Endothelial cell of umbilical vein (primary cell): Measurements from ENCODE around the gene NCOA6. TPM values are rescaled to one million over a fixed set of nuclear protein-coding genes. Genes with fewer than 3 reads are reported as not detected.

Source experiments
- BruUV-seq: library from RNA; stranded (reverse); fragments of 400-500 nt; replicated peaks from 2 replicates; lab custom pipeline; 2021; lab: Mats Ljungman, UMichigan
- CTCF ChIA-PET: fragments of 300-600, 350-600 bp; sonication (Branson Sonifier 250); formaldehyde crosslinking; loops from one replicate; lab custom pipeline; 2021; ENCODE audit warnings: antibody characterized with exemption, inconsistent platforms; lab: Charles Lee
- POLR2A ChIA-PET: fragments of 300-600, 350-600 bp; sonication (Branson Sonifier 250); formaldehyde crosslinking; loops from one replicate; lab custom pipeline; 2021; ENCODE audit warnings: antibody characterized with exemption, inconsistent platforms; lab: Charles Lee
- DNase-seq: peaks from one replicate; pipeline ENCODE4 v3.0.0-alpha.2; 2011; ENCODE audit warnings: low read depth, low spot score
- FAIRE-seq: peaks from 2 replicates; lab custom pipeline; 2011; peaks lifted over from hg19 to GRCh38; lab: Jason Lieb, UNC
- H2AFZ ChIP-seq: 2 replicates; pipeline ENCODE4 v1.6.0; 2012; ENCODE audit warnings: low read depth, low read length, control low read depth, inconsistent platforms
- H3K27ac ChIP-seq: 2 replicates; pipeline ENCODE4 v1.5.1; 2011; ENCODE audit warnings: low read depth, mild to moderate bottlenecking, control low read depth, low read length, moderate library complexity; ENCODE audit not compliant: insufficient read depth
- H3K27me3 ChIP-seq, 2 experiments: 2 replicates each; pipeline versions ENCODE4 v1.6.0 to v1.6.1; 2011; ENCODE audit warnings: low read length in 2 of 2, mixed read lengths in 1 of 2; ENCODE audit not compliant: control insufficient read depth in 2 of 2, insufficient read depth in 2 of 2
- H3K36me3 ChIP-seq, 2 experiments: 2 replicates in 1 of 2; 3 replicates in 1 of 2; pipeline ENCODE4 v1.5.1; 2011; ENCODE audit warnings: low read length in 2 of 2, mild to moderate bottlenecking in 1 of 2, moderate library complexity in 1 of 2; ENCODE audit not compliant: control insufficient read depth in 2 of 2, insufficient read depth in 2 of 2; ENCODE audit errors: extremely low read depth in 1 of 2
- H3K4me1 ChIP-seq: 3 replicates; pipeline ENCODE4 v1.5.1; 2011; ENCODE audit warnings: mild to moderate bottlenecking, low read length; ENCODE audit not compliant: control insufficient read depth, insufficient read depth; ENCODE audit errors: extremely low read depth
- H3K4me2 ChIP-seq: 2 replicates; pipeline ENCODE4 v1.6.1; 2011; ENCODE audit warnings: low read length, control low read depth, mixed read lengths; ENCODE audit not compliant: insufficient read depth
- H3K4me3 ChIP-seq, 3 experiments: fragments of 200-600 bp in 1 of 3; sonication (generic), shearing (Covaris generic) in 1 of 3; replicated peaks in 1 of 3; 2 replicates each; pipeline ENCODE4 v1.5.1; 2011 to 2016; ENCODE audit warnings: control low read depth in 3 of 3, low read length in 3 of 3, mild to moderate bottlenecking in 2 of 3, inconsistent platforms in 1 of 3, low read depth in 1 of 3, moderate library complexity in 1 of 3; ENCODE audit not compliant: insufficient read depth in 1 of 3
- H3K79me2 ChIP-seq: 2 replicates; pipeline ENCODE4 v1.6.0; 2012; ENCODE audit warnings: low read length, inconsistent platforms; ENCODE audit not compliant: control insufficient read depth, insufficient read depth
- H3K9ac ChIP-seq: replicated peaks from 2 replicates; pipeline ENCODE3; 2011; ENCODE audit warnings: low read length, control low read depth; ENCODE audit not compliant: insufficient read depth; ENCODE audit errors: extremely low read depth
- H3K9me1 ChIP-seq: replicated peaks from 3 replicates; pipeline ENCODE4 v1.6.0; 2011; ENCODE audit warnings: mild to moderate bottlenecking, low read length; ENCODE audit not compliant: control insufficient read depth, insufficient read depth; ENCODE audit errors: extremely low read depth
- H3K9me3 ChIP-seq: replicated peaks from 2 replicates; pipeline ENCODE4 v1.5.1; 2012; ENCODE audit warnings: low read length, inconsistent platforms; ENCODE audit not compliant: control insufficient read depth, insufficient read depth
- H4K20me1 ChIP-seq: replicated peaks from 2 replicates; pipeline ENCODE3; 2011; ENCODE audit warnings: mild to moderate bottlenecking, low read length; ENCODE audit not compliant: control insufficient read depth, insufficient read depth; ENCODE audit errors: extremely low read depth
- CTCF ChIP-seq, 2 donors: IDR thresholded peaks; 1 replicate in 1 of 2; 2 replicates in 1 of 2; pipeline ENCODE4 v1.5.1; 2011; ENCODE audit warnings: low read length in 2 of 2, mild to moderate bottlenecking in 2 of 2, moderate library complexity in 2 of 2, control low read depth in 1 of 2, inconsistent platforms in 1 of 2, low read depth in 1 of 2; ENCODE audit not compliant: insufficient read depth in 1 of 2; ENCODE audit errors: extremely low read depth in 1 of 2
- EZH2 ChIP-seq: IDR thresholded peaks from 2 replicates; pipeline ENCODE4 v1.6.1; 2012; ENCODE audit warnings: borderline replicate concordance, low read depth, mild to moderate bottlenecking, moderate library complexity, low read length, inconsistent platforms; ENCODE audit not compliant: severe bottlenecking
- FOS ChIP-seq: IDR thresholded peaks from 2 replicates; pipeline ENCODE4 v1.6.1; 2011; ENCODE audit warnings: mild to moderate bottlenecking, low read length, moderate library complexity, borderline replicate concordance; ENCODE audit not compliant: insufficient read depth
- GATA2 ChIP-seq: IDR thresholded peaks from 2 replicates; pipeline ENCODE4 v1.7.0; 2011; ENCODE audit warnings: low read depth, mild to moderate bottlenecking, moderate library complexity, mixed read lengths, low read length; ENCODE audit not compliant: insufficient read length, insufficient read depth
- JUN ChIP-seq: IDR thresholded peaks from 2 replicates; pipeline ENCODE4 v1.6.1; 2011; ENCODE audit warnings: borderline replicate concordance, low read depth; ENCODE audit not compliant: insufficient read length, insufficient read depth
- MAX ChIP-seq: IDR thresholded peaks from 2 replicates; pipeline ENCODE4 v1.6.1; 2011; ENCODE audit not compliant: insufficient read depth, insufficient read length
- MYC ChIP-seq: IDR thresholded peaks from one replicate; pipeline ENCODE4 v1.6.1; 2011; ENCODE audit warnings: mild to moderate bottlenecking, low read depth, low read length
- POLR2A ChIP-seq: IDR thresholded peaks from 2 replicates; pipeline ENCODE4 v1.6.1; 2012; ENCODE audit warnings: low read depth, mild to moderate bottlenecking, control low read depth, low read length
- POLR2AphosphoS5 ChIP-seq: IDR thresholded peaks from 2 replicates; pipeline ENCODE4 v1.6.1; 2012; ENCODE audit warnings: low read depth, mild to moderate bottlenecking, control low read depth, low read length, moderate library complexity; ENCODE audit not compliant: insufficient read depth
- dilution Hi-C: fragments of 300-500 bp; cut with MboI; formaldehyde crosslinking; loops from one replicate; pipeline ENCODE4 v1.15.0; 2019; ENCODE audit warnings: low sequenced_read_pairs; ENCODE audit not compliant: extremely low pct_ligation_motif_present
- intact Hi-C: fragments of 100-400 bp; cut with micrococcal nuclease; formaldehyde crosslinking; loops from one replicate; pipeline ENCODE4 v1.10.0; 2022
- polyA plus RNA-seq, 4 experiments: library from polyadenylated mRNA; depleted of rRNA in 3 of 4; stranded (reverse) in 3 of 4; unstranded in 1 of 4; fragments of >200 nt; gene quantifications; 2 replicates each; pipeline versions ENCODE4 v1.2.1 to v1.2.3, GENCODE V29; 2011 to 2012; ENCODE audit warnings: missing spikeins in 1 of 4
- total RNA-seq: library from RNA; stranded (reverse); gene quantifications from 2 replicates; pipeline ENCODE4 v1.2.3, GENCODE V29; 2021

Gene NCOA6
- total and polyA plus RNA-seq, 2 donors (not counting 3 experiments of a cell fraction or from before 2014, with no cell fraction given), result 16.9 to 26.7 TPM

GRCh38 chr20:34768096-34768495, 57.4 kb downstream of the NCOA6 start:
- DNase-seq, result peak; percentile 14

GRCh38 chr20:34762031-34762555, 63.4 kb downstream of the NCOA6 start:
- FAIRE-seq, result no peak
- H4K20me1 ChIP-seq, result no peaks in the 10 kb centered on the region
- H3K27ac ChIP-seq, result no peak overlapping the region
- no peak overlapping the region for H2AFZ ChIP-seq
- dilution Hi-C loops (no loop called here), intact Hi-C loops (loop anchor here (10.0 kb wide), 1 partner anchor 567 kb away; no protein-coding TSS in a partner anchor)
- ChIA-PET POLR2A (no interaction called here), CTCF (no interaction called here)
- no peaks in the 10 kb centered on the region for H3K4me1 ChIP-seq
- no TSS peak for BruUV-seq
- H3K9me3 ChIP-seq, result no peaks in the 10 kb centered on the region
- no peak overlapping the region for H3K4me2 ChIP-seq
- no peak overlapping the region for H3K9ac ChIP-seq
- H3K27me3 ChIP-seq, result no peaks in the 10 kb centered on the region
- H3K4me3 ChIP-seq, result no peak overlapping the region
- H3K36me3 ChIP-seq, result peaks cover 0 to 14% of the 10 kb centered on the region in 2 experiments
- no peak for DNase-seq
- no peak for TF ChIP-seq POLR2A
- TF ChIP-seq MYC, result no peak
- no peak for TF ChIP-seq EZH2
- TF ChIP-seq POLR2AphosphoS5, result no peak
- no peak for TF ChIP-seq GATA2
- no peak for TF ChIP-seq CTCF (IDR thresholded peaks at IDR 0.05; ENCODE audit: extremely low read depth in 1 of 2, insufficient read depth in 1 of 2, low read depth in 1 of 2, low read length in 2 of 2)
- no peak for TF ChIP-seq JUN
- TF ChIP-seq FOS, result no peak
- TF ChIP-seq MAX, result no peak
- no peaks in the 10 kb centered on the region for H3K9me1 ChIP-seq
- H3K79me2 ChIP-seq, result no peaks in the 10 kb centered on the region

More at GRCh38 chr20:34768096-34768495, 57.4 kb downstream of the NCOA6 start:
- dilution Hi-C loops, result no loop called here
- POLR2A ChIA-PET, result no interaction called here
- H3K9me1 ChIP-seq, result no peaks in the 10 kb centered on the region
- H3K27ac ChIP-seq, result no peak overlapping the region
- peaks cover 12% of the 10 kb centered on the region for H3K4me1 ChIP-seq
- no peak for TF ChIP-seq POLR2AphosphoS5
- no peak for TF ChIP-seq EZH2
- H3K9me3 ChIP-seq, result no peaks in the 10 kb centered on the region
- no peaks in the 10 kb centered on the region for H3K27me3 ChIP-seq
- no TSS peak for BruUV-seq
- no peaks in the 10 kb centered on the region for H3K79me2 ChIP-seq
- H3K4me3 ChIP-seq, result no peak overlapping the region
- intact Hi-C loops, result loop anchor here (1.0 to 10.0 kb wide), 3 partner anchors 230 to 573 kb away; no protein-coding TSS in a partner anchor
- H3K4me2 ChIP-seq, result peak overlapping the region; percentile 14
- peak; percentile 72 for FAIRE-seq
- peaks cover 0 to 6% of the 10 kb centered on the region in 2 experiments for H3K36me3 ChIP-seq
- CTCF ChIA-PET, result interaction anchor here (0.6 to 1.9 kb wide), 11 partner anchors 10 to 578 kb away, joined by 3 to 16 read pairs (median 3); no protein-coding TSS in a partner anchor
- H4K20me1 ChIP-seq, result no peaks in the 10 kb centered on the region
- H2AFZ ChIP-seq, result no peak overlapping the region
- peak overlapping the region; percentile 4 for H3K9ac ChIP-seq
